Measurements from ENCODE around the gene CDC73. TPM values are rescaled to one million over a fixed set of nuclear protein-coding genes. Genes with fewer than 3 reads are reported as not detected.
"Not testable (repeated sequence)": the region's sequence is repeated elsewhere in the genome, so short reads cannot be mapped to it uniquely, and the experiment has no call there.

Gene CDC73
- total RNA-seq, 2 donors from 2014 or later: 61.2 to 62.8 TPM

- no peak for ATAC-seq (ENCODE audit: insufficient number of reproducible peaks, low FRiP score, low read depth)
- no peaks in the 10 kb centered on the region for H3K4me1 ChIP-seq (ENCODE audit: control insufficient read depth in 1 of 2, low read depth in 2 of 2)
- no peak for TF ChIP-seq CTCF (IDR thresholded peaks at IDR 0.05)
- no peak overlapping the region for H3K27ac ChIP-seq
- no peaks in the 10 kb centered on the region for H3K36me3 ChIP-seq
- H3K27me3 ChIP-seq (replicated peaks; ENCODE audit: insufficient read depth): no peaks in the 10 kb centered on the region
- H3K4me3 ChIP-seq: no peak overlapping the region
- no peak for DNase-seq (ENCODE audit: low spot score)
- no peaks in the 10 kb centered on the region for H3K9me3 ChIP-seq
Observed at GRCh38 chr1:193278968-193279367, 157.1 kb downstream of the CDC73 start.

GRCh38 chr1:193281894-193282293 lies 160.1 kb downstream of the CDC73 start:
- H3K27ac ChIP-seq: no peak overlapping the region
- no peaks in the 10 kb centered on the region for H3K27me3 ChIP-seq (replicated peaks; ENCODE audit: insufficient read depth)
- ATAC-seq (ENCODE audit: insufficient number of reproducible peaks, low FRiP score, low read depth) (no peak), DNase-seq (ENCODE audit: low spot score) (no peak)
- H3K36me3 ChIP-seq: no peaks in the 10 kb centered on the region
- TF ChIP-seq CTCF (IDR thresholded peaks at IDR 0.05): no peak
- no peaks in the 10 kb centered on the region for H3K4me1 ChIP-seq (ENCODE audit: control insufficient read depth in 1 of 2, low read depth in 2 of 2)
- no peak overlapping the region for H3K4me3 ChIP-seq
- no peaks in the 10 kb centered on the region for H3K9me3 ChIP-seq

- DNase-seq (ENCODE audit: low spot score) (no peak), ATAC-seq (ENCODE audit: insufficient number of reproducible peaks, low FRiP score, low read depth) (no peak)
- no peak for TF ChIP-seq CTCF (IDR thresholded peaks at IDR 0.05)
- Histone ChIP-seq H3K27ac (no peak overlapping the region), H3K27me3 (replicated peaks; ENCODE audit: insufficient read depth) (no peaks in the 10 kb centered on the region), H3K4me3 (no peak overlapping the region), H3K4me1 (ENCODE audit: control insufficient read depth in 1 of 2, low read depth in 2 of 2) (no peaks in the 10 kb centered on the region), H3K9me3 (no peaks in the 10 kb centered on the region), H3K36me3 (no peaks in the 10 kb centered on the region)
Observed at GRCh38 chr1:193283016-193283415, 161.2 kb downstream of the CDC73 start.

GRCh38 chr1:193284219-193284618 lies 162.4 kb downstream of the CDC73 start:
- Histone ChIP-seq H3K4me3 (no peak overlapping the region), H3K36me3 (no peaks in the 10 kb centered on the region), H3K9me3 (no peaks in the 10 kb centered on the region), H3K27ac (no peak overlapping the region), H3K27me3 (replicated peaks; ENCODE audit: insufficient read depth) (no peaks in the 10 kb centered on the region), H3K4me1 (ENCODE audit: control insufficient read depth in 1 of 2, low read depth in 2 of 2) (no peaks in the 10 kb centered on the region)
- ATAC-seq (ENCODE audit: insufficient number of reproducible peaks, low FRiP score, low read depth) (no peak), DNase-seq (ENCODE audit: low spot score) (no peak)
- no peak for TF ChIP-seq CTCF (IDR thresholded peaks at IDR 0.05)

GRCh38 chr1:193285641-193286040 lies 163.8 kb downstream of the CDC73 start:
- H3K4me3 ChIP-seq: no peak overlapping the region
- no peak for DNase-seq (ENCODE audit: low spot score)
- no peak for ATAC-seq (ENCODE audit: insufficient number of reproducible peaks, low FRiP score, low read depth)
- no peaks in the 10 kb centered on the region for H3K4me1 ChIP-seq (ENCODE audit: control insufficient read depth in 1 of 2, low read depth in 2 of 2)
- no peaks in the 10 kb centered on the region for H3K27me3 ChIP-seq (replicated peaks; ENCODE audit: insufficient read depth)
- no peak overlapping the region for H3K27ac ChIP-seq
- TF ChIP-seq CTCF (IDR thresholded peaks at IDR 0.05): no peak
- no peaks in the 10 kb centered on the region for H3K9me3 ChIP-seq
- no peaks in the 10 kb centered on the region for H3K36me3 ChIP-seq

GRCh38 chr1:193288548-193289080 lies 166.8 kb downstream of the CDC73 start:
- not testable (repeated sequence) for H3K4me1 ChIP-seq (ENCODE audit: control insufficient read depth in 1 of 2, low read depth in 2 of 2); H3K27ac ChIP-seq; H3K27me3 ChIP-seq (replicated peaks; ENCODE audit: insufficient read depth); H3K9me3 ChIP-seq; H3K36me3 ChIP-seq; DNase-seq (ENCODE audit: low spot score); H3K4me3 ChIP-seq; ATAC-seq (ENCODE audit: insufficient number of reproducible peaks, low FRiP score, low read depth)
